MG63 (cell line): ENCODE measurements around the gene GPHB5. TPM values are rescaled to one million over a fixed set of nuclear protein-coding genes. Genes with fewer than 3 reads are reported as not detected.
"Not testable (repeated sequence)": the region's sequence is repeated elsewhere in the genome, so short reads cannot be mapped to it uniquely, and the experiment has no call there.

ENCODE experiments used
- DNase-seq: peaks from one replicate; pipeline ENCODE4 v3.0.0-alpha.2; 2020
- H3K27me3 ChIP-seq: fragments of 250-450 bp; sonication (Bioruptor Pico); 2 replicates; pipeline ENCODE4 v1.5.1; 2020; ENCODE audit warnings: mild to moderate bottlenecking, moderate library complexity
- H3K36me3 ChIP-seq: fragments of 250-450 bp; sonication (Bioruptor Pico); 2 replicates; pipeline ENCODE4 v1.5.1; 2020; ENCODE audit warnings: mild to moderate bottlenecking, moderate library complexity
- H3K4me3 ChIP-seq: fragments of 250-450 bp; sonication (Bioruptor Pico); 2 replicates; pipeline ENCODE4 v1.5.1; 2020; ENCODE audit warnings: mild to moderate bottlenecking, moderate library complexity
- H3K9me3 ChIP-seq: fragments of 250-450 bp; sonication (Bioruptor Pico); 2 replicates; pipeline ENCODE4 v1.5.1; 2020; ENCODE audit warnings: mild to moderate bottlenecking, moderate library complexity
- total RNA-seq: library from RNA; depleted of rRNA; stranded (reverse); fragments of >200 nt; shearing (Covaris generic); gene quantifications from 2 replicates; pipeline ENCODE4 v1.2.3, GENCODE V29; 2014; ENCODE audit warnings: low replicate concordance; rRNA removed

Gene GPHB5
- total RNA-seq, result not detected in 2 replicates

GRCh38 chr14:63318835-63319234, at the start of gene GPHB5:
GPHB5 (minus strand) TSS chr14:63318935; CDS start chr14:63317849, 1,086 bp downstream.
- Histone ChIP-seq H3K27me3 (no peaks in the 10 kb centered on the region), H3K9me3 (no peaks in the 10 kb centered on the region), H3K36me3 (no peaks in the 10 kb centered on the region), H3K4me3 (no peak within 1 kb of the TSS)
- DNase-seq, result no peak

- no peaks in the 10 kb centered on the region for H3K9me3 ChIP-seq
- H3K36me3 ChIP-seq, result no peaks in the 10 kb centered on the region
- H3K4me3 ChIP-seq, result no peak overlapping the region
- DNase-seq, result no peak
- H3K27me3 ChIP-seq, result no peaks in the 10 kb centered on the region
Measured at GRCh38 chr14:63367742-63368364, 49.1 kb upstream of the GPHB5 start.

- no peaks in the 10 kb centered on the region for H3K9me3 ChIP-seq
- no peak overlapping the region for H3K4me3 ChIP-seq
- no peaks in the 10 kb centered on the region for H3K36me3 ChIP-seq
- DNase-seq, result no peak
- no peaks in the 10 kb centered on the region for H3K27me3 ChIP-seq
Measured at GRCh38 chr14:63362389-63362819, 43.7 kb upstream of the GPHB5 start.

GRCh38 chr14:63361790-63362189, 43.1 kb upstream of the GPHB5 start:
- Histone ChIP-seq H3K9me3 (no peaks in the 10 kb centered on the region), H3K4me3 (no peak overlapping the region), H3K36me3 (no peaks in the 10 kb centered on the region), H3K27me3 (no peaks in the 10 kb centered on the region)
- no peak for DNase-seq

GRCh38 chr14:63357841-63358240, 39.1 kb upstream of the GPHB5 start:
- no peaks in the 10 kb centered on the region for H3K9me3 ChIP-seq
- no peak for DNase-seq
- no peak overlapping the region for H3K4me3 ChIP-seq
- no peaks in the 10 kb centered on the region for H3K27me3 ChIP-seq
- H3K36me3 ChIP-seq, result no peaks in the 10 kb centered on the region

GRCh38 chr14:63345826-63346225, 27.1 kb upstream of the GPHB5 start:
- no peak overlapping the region for H3K4me3 ChIP-seq
- no peak for DNase-seq
- H3K36me3 ChIP-seq, result no peaks in the 10 kb centered on the region
- H3K9me3 ChIP-seq, result no peaks in the 10 kb centered on the region
- no peaks in the 10 kb centered on the region for H3K27me3 ChIP-seq

GRCh38 chr14:63344336-63344735, 25.6 kb upstream of the GPHB5 start:
- Histone ChIP-seq H3K27me3 (no peaks in the 10 kb centered on the region), H3K36me3 (no peaks in the 10 kb centered on the region), H3K4me3 (no peak overlapping the region), H3K9me3 (no peaks in the 10 kb centered on the region)
- no peak for DNase-seq

GRCh38 chr14:63343878-63344277, 25.1 kb upstream of the GPHB5 start:
- no peak for DNase-seq
- Histone ChIP-seq H3K9me3 (no peaks in the 10 kb centered on the region), H3K27me3 (no peaks in the 10 kb centered on the region), H3K4me3 (no peak overlapping the region), H3K36me3 (no peaks in the 10 kb centered on the region)

- no peaks in the 10 kb centered on the region for H3K27me3 ChIP-seq
- no peak for DNase-seq
- H3K4me3 ChIP-seq, result no peak overlapping the region
- no peaks in the 10 kb centered on the region for H3K36me3 ChIP-seq
- no peaks in the 10 kb centered on the region for H3K9me3 ChIP-seq
Measured at GRCh38 chr14:63342371-63342770, 23.6 kb upstream of the GPHB5 start.

- DNase-seq, result no peak
- H3K36me3 ChIP-seq, result no peaks in the 10 kb centered on the region
- H3K4me3 ChIP-seq, result no peak overlapping the region
- H3K9me3 ChIP-seq, result no peaks in the 10 kb centered on the region
- H3K27me3 ChIP-seq, result no peaks in the 10 kb centered on the region
Measured at GRCh38 chr14:63328787-63329737, 10.3 kb upstream of the GPHB5 start.

GRCh38 chr14:63326840-63327239, 8.1 kb upstream of the GPHB5 start:
- no peak for DNase-seq

GRCh38 chr14:63322897-63323573, 4.3 kb upstream of the GPHB5 start:
- no peaks in the 10 kb centered on the region for H3K9me3 ChIP-seq
- no peak overlapping the region for H3K4me3 ChIP-seq
- no peaks in the 10 kb centered on the region for H3K36me3 ChIP-seq
- no peaks in the 10 kb centered on the region for H3K27me3 ChIP-seq
- no peak for DNase-seq

More at GRCh38 chr14:63326840-63327239, 8.1 kb upstream of the GPHB5 start:
- Histone ChIP-seq H3K4me3 (no peak overlapping the region), H3K27me3 (no peaks in the 10 kb centered on the region), H3K9me3 (no peaks in the 10 kb centered on the region), H3K36me3 (no peaks in the 10 kb centered on the region)

GRCh38 chr14:63322472-63322871, 3.7 kb upstream of the GPHB5 start:
- H3K4me3 ChIP-seq, result no peak overlapping the region
- DNase-seq, result no peak
- no peaks in the 10 kb centered on the region for H3K36me3 ChIP-seq
- no peaks in the 10 kb centered on the region for H3K27me3 ChIP-seq
- no peaks in the 10 kb centered on the region for H3K9me3 ChIP-seq

GRCh38 chr14:63308723-63309317, 9.9 kb downstream of the GPHB5 start:
- DNase-seq, result no peak

GRCh38 chr14:63304429-63304828, 14.3 kb downstream of the GPHB5 start:
- not testable (repeated sequence) for H3K9me3 ChIP-seq, DNase-seq

More at GRCh38 chr14:63308723-63309317, 9.9 kb downstream of the GPHB5 start:
- Histone ChIP-seq H3K9me3 (no peaks in the 10 kb centered on the region), H3K27me3 (no peaks in the 10 kb centered on the region), H3K36me3 (no peaks in the 10 kb centered on the region), H3K4me3 (no peak overlapping the region)

GRCh38 chr14:63301891-63302534, 16.7 kb downstream of the GPHB5 start:
- H3K36me3 ChIP-seq, result no peaks in the 10 kb centered on the region
- no peaks in the 10 kb centered on the region for H3K27me3 ChIP-seq
- no peak for DNase-seq
- H3K9me3 ChIP-seq, result no peaks in the 10 kb centered on the region
- H3K4me3 ChIP-seq, result no peak overlapping the region

More at GRCh38 chr14:63304429-63304828, 14.3 kb downstream of the GPHB5 start:
- H3K4me3 ChIP-seq, H3K36me3 ChIP-seq, H3K27me3 ChIP-seq: not testable (repeated sequence)
